Breast epithelium (tissue), 4 donors: ENCODE data around the gene TRIM56. TPM values are rescaled to one million over a fixed set of nuclear protein-coding genes. Genes with fewer than 3 reads are reported as not detected.
A peak's percentile ranks its signal among the peaks of the same experiment; 100 is the strongest.

Experiments
- DNase-seq, 2 donors: peaks; one replicate each; pipeline ENCODE4 v3.0.0-alpha.2; 2019; ENCODE audit warnings: low spot score in 2 of 2
- H3K27ac ChIP-seq, 2 donors: fragments of 200-600 bp; sonication (generic) in 1 of 2; one replicate each; pipeline ENCODE4 v1.5.1; 2016 to 2019; ENCODE audit warnings: mild to moderate bottlenecking in 1 of 2
- H3K27me3 ChIP-seq, 2 donors: fragments of 200-600 bp; sonication (generic) in 1 of 2; one replicate each; pipeline versions ENCODE4 v1.5.1 to v1.6.0; 2017 to 2019; ENCODE audit warnings: control low read depth in 1 of 2, mild to moderate bottlenecking in 1 of 2
- H3K36me3 ChIP-seq: fragments of 200-600 bp; one replicate; pipeline ENCODE4 v1.5.1; 2019
- H3K4me1 ChIP-seq, 2 donors: fragments of 200-600 bp; sonication (generic); one replicate each; pipeline ENCODE4 v1.5.1; 2016 to 2019; ENCODE audit warnings: control low read depth in 1 of 2
- H3K4me3 ChIP-seq, 3 donors: fragments of 200-600 bp; sonication (generic); 1 replicate in 2 of 3; 2 replicates in 1 of 3; pipeline ENCODE4 v1.5.1; 2016 to 2019; ENCODE audit warnings: mild to moderate bottlenecking in 3 of 3, moderate library complexity in 2 of 3
- H3K9me3 ChIP-seq, 2 donors: fragments of 200-600 bp; sonication (generic) in 1 of 2; one replicate each; pipeline ENCODE4 v1.5.1; 2016 to 2019; ENCODE audit warnings: control low read depth in 1 of 2
- CTCF ChIP-seq, 3 donors: fragments of 450-650 bp; IDR thresholded peaks; one replicate each; pipeline ENCODE4 v1.5.1; 2016 to 2017; ENCODE audit warnings: antibody characterized with exemption in 3 of 3, mild to moderate bottlenecking in 3 of 3, moderate library complexity in 3 of 3
- POLR2A ChIP-seq: fragments of 450-650 bp; IDR thresholded peaks from one replicate; pipeline ENCODE4 v1.6.1; 2016; ENCODE audit warnings: antibody characterized with exemption, mild to moderate bottlenecking, moderate library complexity
- POLR2AphosphoS5 ChIP-seq, 3 donors: sonication (generic); formaldehyde crosslinking; IDR thresholded peaks; one replicate each; pipeline ENCODE4 v1.6.1; 2017; ENCODE audit warnings: antibody characterized with exemption in 3 of 3
- intact Hi-C: fragments of 100-400 bp; cut with DNase I; formaldehyde crosslinking; loops from one replicate; pipeline ENCODE4 v1.15.1; 2023; ENCODE audit warnings: low total_unique reads
- total RNA-seq, 3 donors: library from RNA; depleted of rRNA; stranded (reverse); fragments of >200 nt; gene quantifications; one replicate each; pipeline ENCODE4 v1.1.0, GENCODE V29; 2016

The TRIM56 gene
- total RNA-seq, 3 donors from 2014 or later: 14.1 to 21.6 (median 19.9) TPM

- no peak for DNase-seq
- TF ChIP-seq POLR2AphosphoS5 (IDR thresholded peaks at IDR 0.05): no peak
- no peak for TF ChIP-seq CTCF (IDR thresholded peaks at IDR 0.05)
- no peak for TF ChIP-seq POLR2A
- Histone ChIP-seq H3K36me3 (no peaks in the 10 kb centered on the region), H3K27me3 (no peaks in the 10 kb centered on the region), H3K4me3 (no peak overlapping the region), H3K27ac (peak overlapping the region in 1 of 2 donors; percentile 70), H3K9me3 (no peaks in the 10 kb centered on the region), H3K4me1 (no peaks in the 10 kb centered on the region)
- intact Hi-C loops: no loop called here
These were observed 48.5 kb downstream of the TRIM56 start for GRCh38 chr7:101133621-101134398.

GRCh38 chr7:101134399-101134980 lies 49.2 kb downstream of the TRIM56 start:
- peak overlapping the region in 1 of 2 donors; percentile 55 for H3K27ac ChIP-seq
- TF ChIP-seq CTCF (IDR thresholded peaks at IDR 0.05): no peak
- no peak for TF ChIP-seq POLR2AphosphoS5 (IDR thresholded peaks at IDR 0.05)
- no peak for TF ChIP-seq POLR2A
- no peaks in the 10 kb centered on the region for H3K4me1 ChIP-seq
- DNase-seq: no peak
- no peaks in the 10 kb centered on the region for H3K36me3 ChIP-seq
- H3K9me3 ChIP-seq: no peaks in the 10 kb centered on the region
- no peaks in the 10 kb centered on the region for H3K27me3 ChIP-seq
- H3K4me3 ChIP-seq: no peak overlapping the region
- intact Hi-C loops: no loop called here

- Histone ChIP-seq H3K27me3 (no peaks in the 10 kb centered on the region), H3K27ac (peak overlapping the region; percentile 40 to 62), H3K4me3 (peak overlapping the region; percentile 4 to 45 (median 7)), H3K9me3 (no peaks in the 10 kb centered on the region), H3K36me3 (no peaks in the 10 kb centered on the region), H3K4me1 (no peaks in the 10 kb centered on the region)
- DNase-seq: no peak
- TF ChIP-seq POLR2A: no peak
- no peak for TF ChIP-seq CTCF (IDR thresholded peaks at IDR 0.05)
- TF ChIP-seq POLR2AphosphoS5 (IDR thresholded peaks at IDR 0.05): no peak
- intact Hi-C loops: no loop called here
These were observed 52.5 kb downstream of the TRIM56 start for GRCh38 chr7:101137651-101138212.

GRCh38 chr7:101138213-101138870 lies 53.1 kb downstream of the TRIM56 start:
- no peaks in the 10 kb centered on the region for H3K4me1 ChIP-seq
- no peaks in the 10 kb centered on the region for H3K9me3 ChIP-seq
- H3K27ac ChIP-seq: peak overlapping the region; percentile 40 to 62
- peak overlapping the region; percentile 4 to 45 (median 7) for H3K4me3 ChIP-seq
- H3K36me3 ChIP-seq: no peaks in the 10 kb centered on the region
- intact Hi-C loops: no loop called here
- peak; percentile 60 to 72 for DNase-seq
- TF ChIP-seq CTCF (IDR thresholded peaks at IDR 0.05) (peak; percentile 63 to 87 (median 74)), POLR2AphosphoS5 (IDR thresholded peaks at IDR 0.05) (peak; percentile 49 to 89 (median 58)), POLR2A (no peak)
- no peaks in the 10 kb centered on the region for H3K27me3 ChIP-seq
